Fibroblast of peridontal ligament (primary cell): ENCODE results near the gene CDH2.

Source experiments
- DNase-seq: peaks from one replicate; pipeline ENCODE4 v3.0.0-alpha.2; 2010; ENCODE audit errors: extremely low read depth

CDH2 gene

GRCh38 chr18:28127763-28128658, 48.9 kb downstream of the CDH2 start:
- no peak for DNase-seq

GRCh38 chr18:28127228-28127627, 49.7 kb downstream of the CDH2 start:
- no peak for DNase-seq

- no peak for DNase-seq
Observed at GRCh38 chr18:28126768-28127167, 50.2 kb downstream of the CDH2 start.

GRCh38 chr18:28125051-28125450, 51.9 kb downstream of the CDH2 start:
- DNase-seq: no peak

GRCh38 chr18:28124131-28125029, 52.5 kb downstream of the CDH2 start:
- peak; percentile 79 for DNase-seq

- DNase-seq: peak; percentile 33
Observed at GRCh38 chr18:28123401-28124030, 53.4 kb downstream of the CDH2 start.

- DNase-seq: no peak
Observed at GRCh38 chr18:28120828-28121515, 56.0 kb downstream of the CDH2 start.

- no peak for DNase-seq
Observed at GRCh38 chr18:28116461-28116860, 60.5 kb downstream of the CDH2 start.

GRCh38 chr18:28115149-28115550, 61.8 kb downstream of the CDH2 start:
- DNase-seq: peak; percentile 78

- DNase-seq: peak; percentile 49
Observed at GRCh38 chr18:28114472-28114871, 62.5 kb downstream of the CDH2 start.

GRCh38 chr18:28113271-28114029, 63.5 kb downstream of the CDH2 start:
- DNase-seq: peak; percentile 17

- DNase-seq: peak; percentile 64
Observed at GRCh38 chr18:28112056-28112470, 64.9 kb downstream of the CDH2 start.

- no peak for DNase-seq
Observed at GRCh38 chr18:28110924-28111323, 66.0 kb downstream of the CDH2 start.

- no peak for DNase-seq
Observed at GRCh38 chr18:28109781-28110560, 67.0 kb downstream of the CDH2 start.

- DNase-seq: no peak
Observed at GRCh38 chr18:28108814-28109213, 68.1 kb downstream of the CDH2 start.

- no peak for DNase-seq
Observed at GRCh38 chr18:28108254-28108653, 68.7 kb downstream of the CDH2 start.

GRCh38 chr18:28099237-28099636, 77.7 kb downstream of the CDH2 start:
- no peak for DNase-seq

- DNase-seq: no peak
Observed at GRCh38 chr18:28095631-28096030, 81.3 kb downstream of the CDH2 start.

GRCh38 chr18:28095041-28095440, 81.9 kb downstream of the CDH2 start:
- peak; percentile 18 for DNase-seq

GRCh38 chr18:28091197-28091596, 85.7 kb downstream of the CDH2 start:
- DNase-seq: no peak
